ENCODE data around the gene EPHA3. TPM values are rescaled to one million over a fixed set of nuclear protein-coding genes. Genes with fewer than 3 reads are reported as not detected.

The EPHA3 gene
- total and polyA plus RNA-seq, 2 donors (not counting 3 experiments of a cell fraction or from before 2014, with no cell fraction given), result not detected

GRCh38 chr3:89250742-89251141 is 143.3 kb downstream of the EPHA3 start:
- Histone ChIP-seq H3K9me3 (replicated peaks; ENCODE audit: control insufficient read depth, insufficient read depth, low read length) (peaks cover 1% of the 10 kb centered on the region), H4K20me1 (replicated peaks; ENCODE audit: control insufficient read depth, extremely low read depth, insufficient read depth, low read length) (no peaks in the 10 kb centered on the region), H3K4me1 (ENCODE audit: control insufficient read depth, extremely low read depth, insufficient read depth, low read length) (no peaks in the 10 kb centered on the region), H3K9me1 (replicated peaks; ENCODE audit: control insufficient read depth, extremely low read depth, insufficient read depth, low read length) (no peaks in the 10 kb centered on the region), H2AFZ (ENCODE audit: low read depth, low read length) (no peak overlapping the region), H3K27ac (ENCODE audit: insufficient read depth, low read depth, low read length) (no peak overlapping the region), H3K36me3 (ENCODE audit: control insufficient read depth in 2 of 2, extremely low read depth in 1 of 2, insufficient read depth in 2 of 2, low read length in 2 of 2) (no peaks in the 10 kb centered on the region), H3K9ac (replicated peaks; ENCODE audit: extremely low read depth, insufficient read depth, low read length) (no peak overlapping the region), H3K79me2 (ENCODE audit: control insufficient read depth, insufficient read depth, low read length) (no peaks in the 10 kb centered on the region), H3K4me2 (ENCODE audit: insufficient read depth, low read length) (no peak overlapping the region), H3K27me3 (ENCODE audit: control insufficient read depth in 2 of 2, insufficient read depth in 2 of 2, low read length in 2 of 2) (no peaks in the 10 kb centered on the region), H3K4me3 (replicated peaks in 1 of 3; ENCODE audit: insufficient read depth in 1 of 3, low read depth in 1 of 3, low read length in 3 of 3) (no peak overlapping the region)
- TF ChIP-seq FOS (IDR thresholded peaks at IDR 0.05; ENCODE audit: borderline replicate concordance, insufficient read depth, low read length) (no peak), EZH2 (IDR thresholded peaks at IDR 0.05; ENCODE audit: borderline replicate concordance, low read depth, low read length, severe bottlenecking) (no peak), JUN (IDR thresholded peaks at IDR 0.05; ENCODE audit: borderline replicate concordance, insufficient read depth, insufficient read length, low read depth) (no peak), GATA2 (IDR thresholded peaks at IDR 0.05; ENCODE audit: insufficient read depth, insufficient read length, low read depth, low read length) (no peak), POLR2AphosphoS5 (IDR thresholded peaks at IDR 0.05; ENCODE audit: insufficient read depth, low read depth, low read length) (no peak), MAX (IDR thresholded peaks at IDR 0.05; ENCODE audit: insufficient read depth, insufficient read length) (no peak), CTCF (IDR thresholded peaks at IDR 0.05; ENCODE audit: extremely low read depth in 1 of 2, insufficient read depth in 1 of 2, low read depth in 1 of 2, low read length in 2 of 2) (no peak), MYC (IDR thresholded peaks at IDR 0.05; ENCODE audit: low read depth, low read length) (no peak), POLR2A (IDR thresholded peaks at IDR 0.05; ENCODE audit: low read depth, low read length) (no peak)
- POLR2A ChIA-PET, result no interaction called here
- dilution Hi-C loops (cut with MboI; ENCODE audit: extremely low pct_ligation_motif_present, low sequenced_read_pairs), result no loop called here
- intact Hi-C loops (cut with micrococcal nuclease), result no loop called here
- DNase-seq (ENCODE audit: low read depth, low spot score), result no peak
- no peak for FAIRE-seq
- BruUV-seq (replicated peaks), result no TSS peak
- CTCF ChIA-PET, result no interaction called here
